Mammary epithelial cell (primary cell): ENCODE results near the gene RTP3.

Source experiments
- EZH2 ChIP-seq: IDR thresholded peaks from 2 replicates; pipeline ENCODE4 v1.6.1; 2012; ENCODE audit warnings: low read length, inconsistent platforms, borderline replicate concordance
- TF ChIP-seq, protein P1 (sequence below), 2 donors: IDR thresholded peaks in 1 of 2; conservative IDR thresholded peaks in 1 of 2; 2 replicates each; pipeline ENCODE4 v1.5.1; 2011 to 2012; ENCODE audit warnings: inconsistent platforms in 2 of 2, low read length in 2 of 2, mild to moderate bottlenecking in 2 of 2, control low read depth in 1 of 2, low read depth in 1 of 2; ENCODE audit not compliant: insufficient read depth in 1 of 2; ENCODE audit errors: extremely low read depth in 1 of 2

DNA sequence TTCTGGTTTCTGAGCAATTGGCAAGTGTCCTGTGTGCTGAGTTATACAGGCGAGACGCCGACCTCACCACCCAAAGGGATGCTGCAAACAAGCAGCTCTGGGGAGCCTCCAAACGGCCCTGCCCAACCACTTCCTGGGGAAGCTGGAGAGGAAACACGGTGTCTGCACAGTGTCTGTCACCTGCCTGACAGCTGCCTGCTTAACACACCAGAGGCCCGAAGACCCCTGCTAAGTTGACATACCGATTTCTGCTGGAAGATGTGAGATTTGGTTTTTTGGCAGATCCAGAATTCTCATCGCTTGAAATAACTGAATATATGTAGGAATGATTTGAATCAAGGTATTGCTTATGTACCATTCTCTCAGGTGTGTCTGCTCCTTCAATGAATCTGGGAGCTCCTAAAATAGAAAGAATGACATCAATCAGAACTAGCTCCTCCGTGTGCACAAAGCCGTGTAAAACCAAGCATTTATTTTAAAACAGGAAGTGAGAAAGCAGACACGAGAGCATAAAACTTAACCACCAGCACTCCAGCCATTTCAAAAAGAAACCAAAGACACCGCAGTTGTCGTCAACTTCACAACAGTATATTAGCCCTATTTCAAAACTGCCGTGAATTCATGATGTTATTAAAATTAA is 41.1 kb downstream of the RTP3 start:
- TF ChIP-seq, protein P1, sequence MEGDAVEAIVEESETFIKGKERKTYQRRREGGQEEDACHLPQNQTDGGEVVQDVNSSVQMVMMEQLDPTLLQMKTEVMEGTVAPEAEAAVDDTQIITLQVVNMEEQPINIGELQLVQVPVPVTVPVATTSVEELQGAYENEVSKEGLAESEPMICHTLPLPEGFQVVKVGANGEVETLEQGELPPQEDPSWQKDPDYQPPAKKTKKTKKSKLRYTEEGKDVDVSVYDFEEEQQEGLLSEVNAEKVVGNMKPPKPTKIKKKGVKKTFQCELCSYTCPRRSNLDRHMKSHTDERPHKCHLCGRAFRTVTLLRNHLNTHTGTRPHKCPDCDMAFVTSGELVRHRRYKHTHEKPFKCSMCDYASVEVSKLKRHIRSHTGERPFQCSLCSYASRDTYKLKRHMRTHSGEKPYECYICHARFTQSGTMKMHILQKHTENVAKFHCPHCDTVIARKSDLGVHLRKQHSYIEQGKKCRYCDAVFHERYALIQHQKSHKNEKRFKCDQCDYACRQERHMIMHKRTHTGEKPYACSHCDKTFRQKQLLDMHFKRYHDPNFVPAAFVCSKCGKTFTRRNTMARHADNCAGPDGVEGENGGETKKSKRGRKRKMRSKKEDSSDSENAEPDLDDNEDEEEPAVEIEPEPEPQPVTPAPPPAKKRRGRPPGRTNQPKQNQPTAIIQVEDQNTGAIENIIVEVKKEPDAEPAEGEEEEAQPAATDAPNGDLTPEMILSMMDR (conservative IDR thresholded peaks at IDR 0.05 in 1 of 2, IDR thresholded peaks at IDR 0.05 in 1 of 2; ENCODE audit: extremely low read depth in 1 of 2, insufficient read depth in 1 of 2, low read depth in 1 of 2, low read length in 2 of 2) = no peak
- no peak for TF ChIP-seq EZH2
